ENCODE results near the gene MRS2. TPM values are rescaled to one million over a fixed set of nuclear protein-coding genes. Genes with fewer than 3 reads are reported as not detected.

MRS2 gene
- polyA plus RNA-seq, 1 donor from 2014 or later = 47.9 TPM

GRCh38 chr6:24415753-24416152 is 13.0 kb downstream of the MRS2 start:
- Histone ChIP-seq H3K79me2 (replicated peaks; ENCODE audit: insufficient read depth, low read length) (no peaks in the 10 kb centered on the region), H3K36me3 (ENCODE audit: insufficient read depth, low read length) (peaks cover 15% of the 10 kb centered on the region), H4K20me1 (ENCODE audit: insufficient read depth) (no peaks in the 10 kb centered on the region), H3K4me3 (ENCODE audit: low read length) (no peak overlapping the region), H3K27me3 (ENCODE audit: insufficient read depth, low read depth, low read length) (no peaks in the 10 kb centered on the region), H3K9ac (ENCODE audit: low read length) (no peak overlapping the region), H2AFZ (ENCODE audit: low read depth, low read length) (no peak overlapping the region), H3F3A (ENCODE audit: insufficient read depth, low read length, poor library complexity, severe bottlenecking) (no peaks in the 10 kb centered on the region), H3K9me3 (ENCODE audit: low read length) (no peaks in the 10 kb centered on the region), H3K4me2 (ENCODE audit: low read length) (no peak overlapping the region), H3K9me2 (ENCODE audit: insufficient read depth, low read length) (no peaks in the 10 kb centered on the region), H3K27ac (ENCODE audit: low read length) (no peak overlapping the region)
- TF ChIP-seq SMC3 (conservative IDR thresholded peaks at IDR 0.05; ENCODE audit: poor library complexity) (no peak), POLR2AphosphoS5 (IDR thresholded peaks at IDR 0.05) (no peak)
- TF ChIP-seq, protein P1, sequence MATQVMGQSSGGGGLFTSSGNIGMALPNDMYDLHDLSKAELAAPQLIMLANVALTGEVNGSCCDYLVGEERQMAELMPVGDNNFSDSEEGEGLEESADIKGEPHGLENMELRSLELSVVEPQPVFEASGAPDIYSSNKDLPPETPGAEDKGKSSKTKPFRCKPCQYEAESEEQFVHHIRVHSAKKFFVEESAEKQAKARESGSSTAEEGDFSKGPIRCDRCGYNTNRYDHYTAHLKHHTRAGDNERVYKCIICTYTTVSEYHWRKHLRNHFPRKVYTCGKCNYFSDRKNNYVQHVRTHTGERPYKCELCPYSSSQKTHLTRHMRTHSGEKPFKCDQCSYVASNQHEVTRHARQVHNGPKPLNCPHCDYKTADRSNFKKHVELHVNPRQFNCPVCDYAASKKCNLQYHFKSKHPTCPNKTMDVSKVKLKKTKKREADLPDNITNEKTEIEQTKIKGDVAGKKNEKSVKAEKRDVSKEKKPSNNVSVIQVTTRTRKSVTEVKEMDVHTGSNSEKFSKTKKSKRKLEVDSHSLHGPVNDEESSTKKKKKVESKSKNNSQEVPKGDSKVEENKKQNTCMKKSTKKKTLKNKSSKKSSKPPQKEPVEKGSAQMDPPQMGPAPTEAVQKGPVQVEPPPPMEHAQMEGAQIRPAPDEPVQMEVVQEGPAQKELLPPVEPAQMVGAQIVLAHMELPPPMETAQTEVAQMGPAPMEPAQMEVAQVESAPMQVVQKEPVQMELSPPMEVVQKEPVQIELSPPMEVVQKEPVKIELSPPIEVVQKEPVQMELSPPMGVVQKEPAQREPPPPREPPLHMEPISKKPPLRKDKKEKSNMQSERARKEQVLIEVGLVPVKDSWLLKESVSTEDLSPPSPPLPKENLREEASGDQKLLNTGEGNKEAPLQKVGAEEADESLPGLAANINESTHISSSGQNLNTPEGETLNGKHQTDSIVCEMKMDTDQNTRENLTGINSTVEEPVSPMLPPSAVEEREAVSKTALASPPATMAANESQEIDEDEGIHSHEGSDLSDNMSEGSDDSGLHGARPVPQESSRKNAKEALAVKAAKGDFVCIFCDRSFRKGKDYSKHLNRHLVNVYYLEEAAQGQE (IDR thresholded peaks at IDR 0.05; ENCODE audit: borderline replicate concordance) = no peak

DNA sequence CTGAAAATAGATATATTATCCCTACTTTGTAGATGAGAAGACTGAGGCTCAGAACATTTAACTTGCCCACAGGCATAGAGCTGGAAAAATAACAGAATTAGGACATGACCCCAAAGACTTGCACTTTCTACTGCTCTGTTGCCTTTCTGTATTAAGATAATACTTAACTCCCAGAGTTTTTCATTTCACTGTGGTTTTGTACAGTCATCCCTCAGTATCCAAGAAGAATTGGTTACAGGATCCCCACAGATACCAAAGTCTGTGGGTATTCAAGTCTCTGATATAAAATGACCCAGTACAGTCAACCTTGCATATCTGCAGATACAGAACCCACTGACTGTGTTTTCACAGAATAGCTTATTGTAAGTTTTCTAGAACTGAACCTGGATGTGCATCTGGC is 16.8 kb downstream of the MRS2 start:
- no peaks in the 10 kb centered on the region for H3K27me3 ChIP-seq (ENCODE audit: insufficient read depth, low read depth, low read length)

More for the DNA sequence above, 16.8 kb downstream of the MRS2 start:
- Histone ChIP-seq H3F3A (ENCODE audit: insufficient read depth, low read length, poor library complexity, severe bottlenecking) (no peaks in the 10 kb centered on the region), H3K27ac (ENCODE audit: low read length) (no peak overlapping the region), H4K20me1 (ENCODE audit: insufficient read depth) (no peaks in the 10 kb centered on the region), H3K79me2 (replicated peaks; ENCODE audit: insufficient read depth, low read length) (no peaks in the 10 kb centered on the region), H3K4me2 (ENCODE audit: low read length) (no peak overlapping the region), H3K9ac (ENCODE audit: low read length) (no peak overlapping the region), H3K4me3 (ENCODE audit: low read length) (no peak overlapping the region), H3K9me3 (ENCODE audit: low read length) (no peaks in the 10 kb centered on the region), H3K9me2 (ENCODE audit: insufficient read depth, low read length) (no peaks in the 10 kb centered on the region), H2AFZ (ENCODE audit: low read depth, low read length) (no peak overlapping the region), H3K36me3 (ENCODE audit: insufficient read depth, low read length) (peaks cover 10% of the 10 kb centered on the region)
- TF ChIP-seq, protein P2, sequence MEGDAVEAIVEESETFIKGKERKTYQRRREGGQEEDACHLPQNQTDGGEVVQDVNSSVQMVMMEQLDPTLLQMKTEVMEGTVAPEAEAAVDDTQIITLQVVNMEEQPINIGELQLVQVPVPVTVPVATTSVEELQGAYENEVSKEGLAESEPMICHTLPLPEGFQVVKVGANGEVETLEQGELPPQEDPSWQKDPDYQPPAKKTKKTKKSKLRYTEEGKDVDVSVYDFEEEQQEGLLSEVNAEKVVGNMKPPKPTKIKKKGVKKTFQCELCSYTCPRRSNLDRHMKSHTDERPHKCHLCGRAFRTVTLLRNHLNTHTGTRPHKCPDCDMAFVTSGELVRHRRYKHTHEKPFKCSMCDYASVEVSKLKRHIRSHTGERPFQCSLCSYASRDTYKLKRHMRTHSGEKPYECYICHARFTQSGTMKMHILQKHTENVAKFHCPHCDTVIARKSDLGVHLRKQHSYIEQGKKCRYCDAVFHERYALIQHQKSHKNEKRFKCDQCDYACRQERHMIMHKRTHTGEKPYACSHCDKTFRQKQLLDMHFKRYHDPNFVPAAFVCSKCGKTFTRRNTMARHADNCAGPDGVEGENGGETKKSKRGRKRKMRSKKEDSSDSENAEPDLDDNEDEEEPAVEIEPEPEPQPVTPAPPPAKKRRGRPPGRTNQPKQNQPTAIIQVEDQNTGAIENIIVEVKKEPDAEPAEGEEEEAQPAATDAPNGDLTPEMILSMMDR (IDR thresholded peaks at IDR 0.05; ENCODE audit: poor library complexity, severe bottlenecking) = no peak
- TF ChIP-seq TAF1 (IDR thresholded peaks at IDR 0.05; ENCODE audit: low read depth) = no peak
- no peak for TF ChIP-seq EP300 (conservative IDR thresholded peaks at IDR 0.05; ENCODE audit: poor library complexity, severe bottlenecking)
- TF ChIP-seq POLR2AphosphoS5 (IDR thresholded peaks at IDR 0.05) = no peak
- TF ChIP-seq RAD21 (conservative IDR thresholded peaks at IDR 0.05) = no peak
- TF ChIP-seq MXI1 (conservative IDR thresholded peaks at IDR 0.05; ENCODE audit: poor library complexity, severe bottlenecking) = no peak
- no peak for TF ChIP-seq EZH2 (IDR thresholded peaks at IDR 0.05; ENCODE audit: borderline replicate concordance, insufficient read depth, low read length, poor library complexity, severe bottlenecking)
- TF ChIP-seq, protein P1 (IDR thresholded peaks at IDR 0.05; ENCODE audit: borderline replicate concordance) = no peak
- TF ChIP-seq SMC3 (conservative IDR thresholded peaks at IDR 0.05; ENCODE audit: poor library complexity) = no peak
